Breast epithelium (tissue), 3 donors: ENCODE data around the gene RELN.

Experiments
- CTCF ChIP-seq, 3 donors: fragments of 450-650 bp; IDR thresholded peaks; one replicate each; pipeline ENCODE4 v1.5.1; 2016 to 2017; ENCODE audit warnings: antibody characterized with exemption in 3 of 3, mild to moderate bottlenecking in 3 of 3, moderate library complexity in 3 of 3
- POLR2AphosphoS5 ChIP-seq, 3 donors: sonication (generic); formaldehyde crosslinking; IDR thresholded peaks; one replicate each; pipeline ENCODE4 v1.6.1; 2017; ENCODE audit warnings: antibody characterized with exemption in 3 of 3

DNA sequence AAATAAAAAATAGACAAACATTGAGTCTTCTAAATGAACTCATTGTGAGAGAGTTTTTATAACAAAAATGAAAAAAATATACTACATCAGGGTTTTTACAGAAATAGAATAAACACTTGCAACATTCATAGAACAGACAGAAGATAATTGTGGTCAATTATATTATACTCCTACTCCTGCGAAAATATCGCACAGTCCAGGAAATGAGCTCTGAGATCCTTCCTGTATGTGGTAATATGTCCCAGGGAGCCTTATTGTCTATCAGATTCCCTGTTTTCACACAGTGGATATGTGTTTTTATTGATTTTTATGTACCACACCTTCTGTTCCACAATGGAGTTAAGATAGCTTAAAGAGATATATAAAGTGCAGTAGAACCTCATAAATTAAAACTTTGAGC, 27.5 kb upstream of the RELN start:
- TF ChIP-seq CTCF (IDR thresholded peaks at IDR 0.05) (no peak), POLR2AphosphoS5 (IDR thresholded peaks at IDR 0.05) (no peak)
